IMR-90 (cell line): ENCODE measurements around the gene PLEKHG4.

ENCODE experiments used
- CEBPB ChIP-seq: IDR thresholded peaks from 2 replicates; pipeline ENCODE4 v1.6.1; 2012; ENCODE audit warnings: low read depth, low read length, improper control_type of control experiment
- NFE2L2 ChIP-seq: fragments of 150-350 bp; IDR thresholded peaks from 2 replicates; pipeline ENCODE4 v1.6.1; 2016; ENCODE audit warnings: low read depth, mild to moderate bottlenecking, low read length
- POLR2A ChIP-seq: IDR thresholded peaks from 2 replicates; pipeline ENCODE4 v1.6.1; 2012; ENCODE audit warnings: mild to moderate bottlenecking, low read depth, low read length
- RAD21 ChIP-seq: IDR thresholded peaks from 2 replicates; pipeline ENCODE4 v1.6.1; 2012; ENCODE audit warnings: low read length, improper control_type of control experiment
- RCOR1 ChIP-seq: IDR thresholded peaks from 2 replicates; pipeline ENCODE4 v1.6.1; 2012; ENCODE audit warnings: mild to moderate bottlenecking, low read length, improper control_type of control experiment; ENCODE audit not compliant: insufficient replicate concordance
- RFX5 ChIP-seq: IDR thresholded peaks from 2 replicates; pipeline ENCODE4 v1.8.0; 2012; ENCODE audit warnings: low read depth, mild to moderate bottlenecking, low read length, moderate library complexity
- SMC3 ChIP-seq: fragments of 150-350 bp; IDR thresholded peaks from 2 replicates; pipeline ENCODE4 v1.6.1; 2016; ENCODE audit warnings: low read depth, mild to moderate bottlenecking, antibody characterized with exemption, low read length, moderate library complexity
- TF ChIP-seq, protein P1 (sequence below): conservative IDR thresholded peaks from 2 replicates; pipeline ENCODE4 v1.5.1; 2012; ENCODE audit warnings: mild to moderate bottlenecking, low read depth, low read length, improper control_type of control experiment
- TF ChIP-seq, protein P2 (sequence below): fragments of 150-350 bp; IDR thresholded peaks from 2 replicates; pipeline ENCODE4 v1.6.1; 2016; ENCODE audit warnings: low read depth, mild to moderate bottlenecking, low read length, moderate library complexity, borderline replicate concordance
- TF ChIP-seq, protein P3 (sequence below): fragments of 150-350 bp; IDR thresholded peaks from 2 replicates; pipeline ENCODE4 v1.6.1; 2017; ENCODE audit warnings: mild to moderate bottlenecking, antibody characterized with exemption, low read length, low read depth

DNA sequence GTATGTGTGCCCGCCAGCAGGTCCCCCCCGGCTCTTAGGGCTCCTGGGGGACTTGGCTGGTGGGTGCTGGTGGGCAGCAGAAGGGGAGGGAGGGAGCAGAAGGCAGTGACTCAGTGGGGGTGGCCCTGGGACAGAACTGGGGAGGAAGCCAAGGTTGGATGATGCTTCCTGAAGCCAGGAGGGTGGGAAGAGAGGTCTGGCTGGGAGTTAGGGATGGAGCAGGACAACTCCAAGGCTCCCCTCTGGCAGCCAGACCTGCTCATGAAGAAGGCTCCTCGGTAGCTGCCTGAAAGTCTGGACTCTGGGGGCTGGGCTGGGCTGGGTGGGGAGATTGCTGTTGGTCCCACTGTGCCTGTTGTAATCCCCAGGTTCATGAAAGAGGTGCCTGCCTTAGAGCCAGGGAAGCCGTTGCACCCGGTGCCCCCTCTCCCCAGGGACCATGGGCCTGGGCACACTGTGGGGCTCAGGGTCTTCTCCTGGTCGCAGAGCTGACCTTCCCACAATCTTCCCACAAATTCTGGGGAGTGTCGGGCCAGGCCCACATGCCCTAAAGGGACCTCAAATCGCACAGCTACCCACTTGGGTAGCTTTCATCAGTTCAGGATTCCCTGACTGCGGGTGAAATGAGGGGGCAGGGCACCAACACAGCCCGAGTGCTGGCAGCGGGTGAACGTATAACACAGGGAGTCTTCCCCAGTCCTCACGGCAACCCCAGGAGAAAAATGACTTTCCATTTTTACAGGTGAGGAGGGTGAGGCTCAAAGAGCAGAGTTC, 1.1 kb upstream of the PLEKHG4 start:
- TF ChIP-seq, protein P1, sequence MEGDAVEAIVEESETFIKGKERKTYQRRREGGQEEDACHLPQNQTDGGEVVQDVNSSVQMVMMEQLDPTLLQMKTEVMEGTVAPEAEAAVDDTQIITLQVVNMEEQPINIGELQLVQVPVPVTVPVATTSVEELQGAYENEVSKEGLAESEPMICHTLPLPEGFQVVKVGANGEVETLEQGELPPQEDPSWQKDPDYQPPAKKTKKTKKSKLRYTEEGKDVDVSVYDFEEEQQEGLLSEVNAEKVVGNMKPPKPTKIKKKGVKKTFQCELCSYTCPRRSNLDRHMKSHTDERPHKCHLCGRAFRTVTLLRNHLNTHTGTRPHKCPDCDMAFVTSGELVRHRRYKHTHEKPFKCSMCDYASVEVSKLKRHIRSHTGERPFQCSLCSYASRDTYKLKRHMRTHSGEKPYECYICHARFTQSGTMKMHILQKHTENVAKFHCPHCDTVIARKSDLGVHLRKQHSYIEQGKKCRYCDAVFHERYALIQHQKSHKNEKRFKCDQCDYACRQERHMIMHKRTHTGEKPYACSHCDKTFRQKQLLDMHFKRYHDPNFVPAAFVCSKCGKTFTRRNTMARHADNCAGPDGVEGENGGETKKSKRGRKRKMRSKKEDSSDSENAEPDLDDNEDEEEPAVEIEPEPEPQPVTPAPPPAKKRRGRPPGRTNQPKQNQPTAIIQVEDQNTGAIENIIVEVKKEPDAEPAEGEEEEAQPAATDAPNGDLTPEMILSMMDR, result no peak
- TF ChIP-seq RCOR1 (no peak), NFE2L2 (no peak), POLR2A (peak; percentile 61), RAD21 (no peak), SMC3 (no peak), RFX5 (no peak), CEBPB (no peak)
- TF ChIP-seq, protein P2, sequence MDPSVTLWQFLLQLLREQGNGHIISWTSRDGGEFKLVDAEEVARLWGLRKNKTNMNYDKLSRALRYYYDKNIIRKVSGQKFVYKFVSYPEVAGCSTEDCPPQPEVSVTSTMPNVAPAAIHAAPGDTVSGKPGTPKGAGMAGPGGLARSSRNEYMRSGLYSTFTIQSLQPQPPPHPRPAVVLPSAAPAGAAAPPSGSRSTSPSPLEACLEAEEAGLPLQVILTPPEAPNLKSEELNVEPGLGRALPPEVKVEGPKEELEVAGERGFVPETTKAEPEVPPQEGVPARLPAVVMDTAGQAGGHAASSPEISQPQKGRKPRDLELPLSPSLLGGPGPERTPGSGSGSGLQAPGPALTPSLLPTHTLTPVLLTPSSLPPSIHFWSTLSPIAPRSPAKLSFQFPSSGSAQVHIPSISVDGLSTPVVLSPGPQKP, result no peak
- TF ChIP-seq, protein P3, sequence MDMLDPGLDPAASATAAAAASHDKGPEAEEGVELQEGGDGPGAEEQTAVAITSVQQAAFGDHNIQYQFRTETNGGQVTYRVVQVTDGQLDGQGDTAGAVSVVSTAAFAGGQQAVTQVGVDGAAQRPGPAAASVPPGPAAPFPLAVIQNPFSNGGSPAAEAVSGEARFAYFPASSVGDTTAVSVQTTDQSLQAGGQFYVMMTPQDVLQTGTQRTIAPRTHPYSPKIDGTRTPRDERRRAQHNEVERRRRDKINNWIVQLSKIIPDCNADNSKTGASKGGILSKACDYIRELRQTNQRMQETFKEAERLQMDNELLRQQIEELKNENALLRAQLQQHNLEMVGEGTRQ, result no peak
